ENCODE measurements around the gene CNEP1R1. TPM values are rescaled to one million over a fixed set of nuclear protein-coding genes. Genes with fewer than 3 reads are reported as not detected.

CNEP1R1 gene
- total and polyA plus RNA-seq, 2 of the 4 experiments (the other 2 are of a cell fraction): 16.1 to 22.0 TPM

DNA sequence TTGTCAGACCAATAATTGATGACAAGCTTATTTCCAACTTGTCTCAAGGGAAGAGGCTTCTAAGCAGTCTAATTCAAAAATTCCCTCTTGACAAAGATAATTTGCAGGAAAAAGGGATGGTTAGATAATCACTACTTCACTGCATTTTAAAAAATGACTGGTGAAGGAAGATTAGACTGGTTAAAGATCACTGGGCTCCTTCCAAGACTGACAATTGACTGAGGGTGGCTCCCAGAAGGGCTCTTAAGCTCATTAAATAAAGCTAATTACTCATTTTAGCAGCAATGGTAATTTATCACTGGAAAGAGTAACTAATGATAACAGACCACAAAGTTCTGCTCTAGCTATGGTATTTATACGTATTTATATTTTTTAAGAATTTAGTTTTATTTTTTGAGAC, 36.3 kb downstream of the CNEP1R1 start:
- Histone ChIP-seq H3K4me1 (ENCODE audit: control insufficient read depth, insufficient read depth, low read length) (no peaks in the 10 kb centered on the region), H3K27ac (ENCODE audit: insufficient read depth, low read length) (no peak overlapping the region), H3K18ac (ENCODE audit: low read depth, low read length) (no peak overlapping the region), H2BK15ac (ENCODE audit: low read depth, low read length) (no peak overlapping the region), H2BK120ac (ENCODE audit: low read depth, low read length) (no peak overlapping the region), H4K8ac (ENCODE audit: low read depth in 2 of 2, low read length in 2 of 2) (no peak overlapping the region), H3K23ac (ENCODE audit: low read depth, low read length) (no peak overlapping the region), H2AK5ac (ENCODE audit: low read depth, low read length) (no peak overlapping the region), H4K20me1 (ENCODE audit: insufficient read depth, low read length) (peaks cover 4% of the 10 kb centered on the region; the same call in 1 of the 2 replicates), H3K9ac (ENCODE audit: low read depth, low read length) (no peak overlapping the region), H3K79me1 (ENCODE audit: low read depth in 1 of 2, low read length in 2 of 2) (no peaks in the 10 kb centered on the region), H3K4ac (ENCODE audit: low read depth, low read length) (no peak overlapping the region), H4K91ac (ENCODE audit: insufficient read depth, low read depth, low read length) (no peak overlapping the region), H3K56ac (ENCODE audit: extremely low read depth, insufficient read depth, low read length) (no peak overlapping the region), H3K14ac (replicated peaks; ENCODE audit: low read depth, low read length) (no peak overlapping the region), H3K9me3 (ENCODE audit: control insufficient read depth, insufficient read depth, low read length) (peaks cover 3% of the 10 kb centered on the region), H3K9me1 (ENCODE audit: insufficient read depth, low read length) (peaks cover 3% of the 10 kb centered on the region; the same call in 1 of the 2 replicates), H2AK9ac (replicated peaks; ENCODE audit: low read depth, low read length, poor library complexity) (no peak overlapping the region), H3K4me3 (ENCODE audit: insufficient read depth, low read depth, low read length) (no peak overlapping the region), H2BK20ac (ENCODE audit: low read depth, low read length) (no peak overlapping the region), H3K4me2 (ENCODE audit: low read depth, low read length) (no peak overlapping the region), H3K27me3 (ENCODE audit: control insufficient read depth, insufficient read depth, low read length) (no peaks in the 10 kb centered on the region), H4K5ac (ENCODE audit: low read depth, low read length) (no peak overlapping the region), H2AFZ (replicated peaks; ENCODE audit: low read length, poor library complexity) (no peak overlapping the region), H3K36me3 (ENCODE audit: control insufficient read depth, insufficient read depth, low read length) (no peaks in the 10 kb centered on the region), H2BK5ac (ENCODE audit: low read depth, low read length, poor library complexity, severe bottlenecking) (no peak overlapping the region)
- in situ Hi-C loops (cut with MboI; ENCODE audit: low sequenced_read_pairs) (no loop called here), intact Hi-C loops (cut with micrococcal nuclease) (no loop called here), dilution Hi-C loops (cut with HindIII; ENCODE audit: low sequenced_read_pairs, unreplicated experiment) (no loop called here)
- TF ChIP-seq CEBPB (IDR thresholded peaks at IDR 0.05; ENCODE audit: low read depth, low read length) (no peak), BHLHE40 (IDR thresholded peaks at IDR 0.05; ENCODE audit: low read depth, low read length) (no peak), CHD1 (IDR thresholded peaks at IDR 0.05; ENCODE audit: low read depth, low read length) (no peak), MAZ (IDR thresholded peaks at IDR 0.05; ENCODE audit: borderline replicate concordance, low read depth, low read length) (no peak), RCOR1 (IDR thresholded peaks at IDR 0.05; ENCODE audit: insufficient replicate concordance, low read length) (no peak), MXI1 (IDR thresholded peaks at IDR 0.05; ENCODE audit: borderline replicate concordance, low read depth, low read length) (no peak), SMC3 (IDR thresholded peaks at IDR 0.05; ENCODE audit: low read depth, low read length) (no peak), POLR2A (IDR thresholded peaks at IDR 0.05; ENCODE audit: low read depth, low read length) (no peak), RAD21 (IDR thresholded peaks at IDR 0.05; ENCODE audit: low read length) (no peak), RFX5 (IDR thresholded peaks at IDR 0.05; ENCODE audit: low read depth, low read length) (no peak), MAFK (IDR thresholded peaks at IDR 0.05; ENCODE audit: low read depth, low read length) (no peak), NFE2L2 (IDR thresholded peaks at IDR 0.05; ENCODE audit: low read depth, low read length) (no peak)
- TF ChIP-seq, protein P1, sequence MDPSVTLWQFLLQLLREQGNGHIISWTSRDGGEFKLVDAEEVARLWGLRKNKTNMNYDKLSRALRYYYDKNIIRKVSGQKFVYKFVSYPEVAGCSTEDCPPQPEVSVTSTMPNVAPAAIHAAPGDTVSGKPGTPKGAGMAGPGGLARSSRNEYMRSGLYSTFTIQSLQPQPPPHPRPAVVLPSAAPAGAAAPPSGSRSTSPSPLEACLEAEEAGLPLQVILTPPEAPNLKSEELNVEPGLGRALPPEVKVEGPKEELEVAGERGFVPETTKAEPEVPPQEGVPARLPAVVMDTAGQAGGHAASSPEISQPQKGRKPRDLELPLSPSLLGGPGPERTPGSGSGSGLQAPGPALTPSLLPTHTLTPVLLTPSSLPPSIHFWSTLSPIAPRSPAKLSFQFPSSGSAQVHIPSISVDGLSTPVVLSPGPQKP (IDR thresholded peaks at IDR 0.05; ENCODE audit: borderline replicate concordance, low read depth, low read length): no peak
- TF ChIP-seq, protein P2, sequence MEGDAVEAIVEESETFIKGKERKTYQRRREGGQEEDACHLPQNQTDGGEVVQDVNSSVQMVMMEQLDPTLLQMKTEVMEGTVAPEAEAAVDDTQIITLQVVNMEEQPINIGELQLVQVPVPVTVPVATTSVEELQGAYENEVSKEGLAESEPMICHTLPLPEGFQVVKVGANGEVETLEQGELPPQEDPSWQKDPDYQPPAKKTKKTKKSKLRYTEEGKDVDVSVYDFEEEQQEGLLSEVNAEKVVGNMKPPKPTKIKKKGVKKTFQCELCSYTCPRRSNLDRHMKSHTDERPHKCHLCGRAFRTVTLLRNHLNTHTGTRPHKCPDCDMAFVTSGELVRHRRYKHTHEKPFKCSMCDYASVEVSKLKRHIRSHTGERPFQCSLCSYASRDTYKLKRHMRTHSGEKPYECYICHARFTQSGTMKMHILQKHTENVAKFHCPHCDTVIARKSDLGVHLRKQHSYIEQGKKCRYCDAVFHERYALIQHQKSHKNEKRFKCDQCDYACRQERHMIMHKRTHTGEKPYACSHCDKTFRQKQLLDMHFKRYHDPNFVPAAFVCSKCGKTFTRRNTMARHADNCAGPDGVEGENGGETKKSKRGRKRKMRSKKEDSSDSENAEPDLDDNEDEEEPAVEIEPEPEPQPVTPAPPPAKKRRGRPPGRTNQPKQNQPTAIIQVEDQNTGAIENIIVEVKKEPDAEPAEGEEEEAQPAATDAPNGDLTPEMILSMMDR (conservative IDR thresholded peaks at IDR 0.05; ENCODE audit: low read depth, low read length): no peak
- TF ChIP-seq, protein P3, sequence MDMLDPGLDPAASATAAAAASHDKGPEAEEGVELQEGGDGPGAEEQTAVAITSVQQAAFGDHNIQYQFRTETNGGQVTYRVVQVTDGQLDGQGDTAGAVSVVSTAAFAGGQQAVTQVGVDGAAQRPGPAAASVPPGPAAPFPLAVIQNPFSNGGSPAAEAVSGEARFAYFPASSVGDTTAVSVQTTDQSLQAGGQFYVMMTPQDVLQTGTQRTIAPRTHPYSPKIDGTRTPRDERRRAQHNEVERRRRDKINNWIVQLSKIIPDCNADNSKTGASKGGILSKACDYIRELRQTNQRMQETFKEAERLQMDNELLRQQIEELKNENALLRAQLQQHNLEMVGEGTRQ (IDR thresholded peaks at IDR 0.05; ENCODE audit: low read depth, low read length): no peak
- WGBS, 2 experiments (ENCODE audit: extremely low coverage in 2 of 2, insufficient read length in 1 of 2): no CpG with 5 or more reads among the region's 1 CpG
- no TSS peak for BruUV-seq (replicated peaks)
- no peak for DNase-seq
- no peak for ATAC-seq (ENCODE audit: low read depth)
- POLR2A ChIA-PET (ENCODE audit: unreplicated experiment): no interaction called here
- CTCF ChIA-PET: no interaction called here
